Activated CD8-positive, alpha-beta memory T cell treated with anti-CD3 and anti-CD28 coated beads for 1 hour (primary cell): Measurements from ENCODE around the gene SVOPL.

Experiments
- DNase-seq, 2 donors: peaks; one replicate each; pipeline ENCODE4 v3.0.0-alpha.2; 2020; ENCODE audit warnings: low read depth in 1 of 2; ENCODE audit errors: extremely low read depth in 1 of 2

The SVOPL gene

GRCh38 chr7:138662076-138662990 lies 38.8 kb downstream of the SVOPL start:
- DNase-seq, result no peak

GRCh38 chr7:138661069-138661635 lies 40.0 kb downstream of the SVOPL start:
- no peak for DNase-seq

- DNase-seq, result no peak
Observed at GRCh38 chr7:138658889-138659288, 42.3 kb downstream of the SVOPL start.

- no peak for DNase-seq
Observed at GRCh38 chr7:138657854-138658386, 43.2 kb downstream of the SVOPL start.

- DNase-seq, result no peak
Observed at GRCh38 chr7:138656952-138657351, 44.2 kb downstream of the SVOPL start.

- no peak for DNase-seq
Observed at GRCh38 chr7:138654616-138655015, 46.5 kb downstream of the SVOPL start.

GRCh38 chr7:138649506-138649905 lies 51.7 kb downstream of the SVOPL start:
- no peak for DNase-seq

- no peak for DNase-seq
Observed at GRCh38 chr7:138645284-138645683, 55.9 kb downstream of the SVOPL start.

- no peak for DNase-seq
Observed at GRCh38 chr7:138632826-138633602, 68.1 kb downstream of the SVOPL start.

- no peak for DNase-seq
Observed at GRCh38 chr7:138632384-138632783, 68.8 kb downstream of the SVOPL start.

GRCh38 chr7:138630059-138630610 lies 71.0 kb downstream of the SVOPL start:
- DNase-seq, result no peak

- no peak for DNase-seq
Observed at GRCh38 chr7:138627361-138627760, 73.8 kb downstream of the SVOPL start.

- no peak for DNase-seq
Observed at GRCh38 chr7:138626846-138627245, 74.3 kb downstream of the SVOPL start.

- no peak for DNase-seq
Observed at GRCh38 chr7:138625849-138626230, 75.3 kb downstream of the SVOPL start.

GRCh38 chr7:138625084-138625848 lies 75.9 kb downstream of the SVOPL start:
- no peak for DNase-seq

- no peak for DNase-seq
Observed at GRCh38 chr7:138622841-138623240, 78.3 kb downstream of the SVOPL start.

- no peak for DNase-seq
Observed at GRCh38 chr7:138618933-138619332, 82.2 kb downstream of the SVOPL start.

GRCh38 chr7:138618506-138618905 lies 82.7 kb downstream of the SVOPL start:
- no peak for DNase-seq

- DNase-seq, result no peak
Observed at GRCh38 chr7:138616085-138616484, 85.1 kb downstream of the SVOPL start.

- no peak for DNase-seq
Observed at GRCh38 chr7:138613630-138614029, 87.5 kb downstream of the SVOPL start.
